Fibroblast of skin of scalp (primary cell): Measurements from ENCODE around the gene CDK6.

Experiments
- DNase-seq: peaks from one replicate; pipeline ENCODE4 v3.0.0-alpha.2; 2013

CDK6 gene

DNA sequence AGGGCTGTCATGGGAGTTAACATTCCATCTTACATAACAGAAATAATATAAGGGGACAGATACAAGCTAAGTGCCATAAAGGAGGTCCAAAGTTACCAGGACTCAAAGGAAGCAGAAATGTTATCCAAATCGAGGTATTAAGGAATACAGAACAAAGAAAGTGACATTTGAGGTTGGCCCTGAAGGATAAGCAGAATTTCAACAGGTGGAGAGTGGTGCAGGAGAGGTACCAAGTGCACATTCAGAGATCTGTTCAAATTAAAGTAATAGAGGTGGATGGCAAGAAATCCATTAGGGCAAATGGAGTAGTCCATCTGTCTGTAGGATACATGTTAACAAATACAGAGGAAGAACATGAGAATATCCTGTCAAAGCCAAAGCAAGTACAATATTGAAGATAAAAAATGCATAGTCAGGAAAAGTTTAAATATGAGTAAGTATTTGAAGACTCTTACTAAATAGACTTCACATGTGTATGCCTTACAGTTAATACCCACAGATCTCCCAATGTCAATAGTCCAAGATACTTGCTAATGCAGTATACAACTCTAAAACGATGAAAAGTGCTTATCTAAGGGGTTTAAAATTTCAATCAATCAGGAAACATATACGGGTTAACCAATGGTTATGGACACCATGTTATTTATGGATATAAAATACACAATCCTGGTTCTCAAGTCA lies 10.0 kb downstream of the CDK6 start:
- DNase-seq, result no peak

DNA sequence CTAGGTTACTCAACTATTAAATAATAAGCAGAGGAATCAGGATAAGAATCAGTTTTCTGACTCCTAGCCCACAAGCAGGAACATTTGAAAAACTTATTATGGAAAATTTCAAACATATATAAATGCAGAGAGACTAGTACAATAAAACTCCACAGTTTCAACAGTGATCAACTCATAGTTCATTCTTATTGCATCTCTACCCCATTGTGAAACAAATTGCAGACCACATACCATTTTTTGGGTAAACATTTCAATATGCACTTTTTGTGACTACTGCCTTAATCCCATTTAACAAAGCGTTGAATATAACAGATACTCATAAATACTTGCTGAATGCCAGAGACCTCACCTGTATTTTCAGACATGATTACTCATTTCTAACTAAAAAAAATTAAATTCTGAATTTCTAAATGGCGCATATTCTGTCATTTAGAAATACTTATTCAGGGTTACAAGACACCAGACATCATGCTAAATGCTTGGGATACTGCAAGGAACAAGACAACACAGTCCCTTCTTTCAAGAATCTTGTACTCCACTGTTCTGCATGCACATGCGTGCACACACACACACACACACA lies 11.4 kb downstream of the CDK6 start:
- no peak for DNase-seq

DNA sequence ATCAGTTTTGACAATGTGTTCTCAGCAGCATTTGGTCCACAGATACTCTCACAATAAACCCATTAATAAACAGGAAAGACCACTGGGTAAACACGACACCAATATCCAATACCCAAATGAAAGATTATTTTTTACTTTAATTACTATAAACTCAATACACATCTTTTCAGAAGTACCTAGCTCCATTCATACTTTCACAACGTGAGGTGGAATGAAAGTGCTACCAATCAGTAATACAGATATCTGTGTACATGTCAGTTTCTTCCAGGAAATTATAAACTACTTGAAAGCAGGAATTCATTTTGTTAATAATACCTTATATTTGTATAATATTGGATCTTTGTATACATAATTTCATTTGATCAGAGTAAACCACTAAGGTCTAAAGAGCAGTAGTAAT lies 11.9 kb downstream of the CDK6 start:
- no peak for DNase-seq

DNA sequence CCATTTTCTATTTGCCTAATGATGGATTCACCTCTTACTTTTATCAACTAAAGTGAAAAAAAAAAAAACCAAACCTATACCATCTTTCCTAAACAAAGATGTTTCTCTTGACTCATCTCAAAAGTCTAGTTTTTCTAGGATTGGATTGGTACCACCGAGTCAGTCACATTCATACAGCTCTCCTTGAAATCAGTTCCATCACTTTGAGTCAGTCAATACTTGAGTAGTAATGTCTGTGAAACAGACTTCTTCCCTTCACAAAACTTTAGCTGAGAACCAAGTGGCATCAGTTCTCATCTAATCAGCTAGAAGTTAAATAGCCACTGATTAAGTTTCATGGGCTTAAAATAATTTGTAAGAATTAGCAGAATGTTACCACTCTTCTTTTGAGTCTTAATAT lies 13.3 kb downstream of the CDK6 start:
- DNase-seq, result no peak

DNA sequence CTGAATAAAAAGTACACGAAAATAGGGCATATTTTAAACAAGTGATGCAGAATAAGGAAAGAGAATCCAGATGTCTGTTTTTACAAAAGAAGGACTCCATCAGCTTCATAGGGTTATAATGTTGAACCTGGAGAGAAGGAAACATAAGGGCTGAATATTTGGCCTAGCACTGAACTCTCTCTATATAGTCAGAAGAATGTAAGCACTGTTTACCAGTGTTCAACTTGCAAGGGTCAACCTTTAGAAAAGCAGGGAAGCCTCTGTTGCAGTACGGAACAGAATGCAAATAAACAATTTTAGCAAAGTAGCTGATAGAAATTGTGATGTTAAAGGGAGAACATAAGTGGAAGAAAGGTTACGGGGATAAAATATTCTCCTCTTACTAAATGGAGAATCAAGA lies 16.2 kb downstream of the CDK6 start:
- DNase-seq, result no peak

DNA sequence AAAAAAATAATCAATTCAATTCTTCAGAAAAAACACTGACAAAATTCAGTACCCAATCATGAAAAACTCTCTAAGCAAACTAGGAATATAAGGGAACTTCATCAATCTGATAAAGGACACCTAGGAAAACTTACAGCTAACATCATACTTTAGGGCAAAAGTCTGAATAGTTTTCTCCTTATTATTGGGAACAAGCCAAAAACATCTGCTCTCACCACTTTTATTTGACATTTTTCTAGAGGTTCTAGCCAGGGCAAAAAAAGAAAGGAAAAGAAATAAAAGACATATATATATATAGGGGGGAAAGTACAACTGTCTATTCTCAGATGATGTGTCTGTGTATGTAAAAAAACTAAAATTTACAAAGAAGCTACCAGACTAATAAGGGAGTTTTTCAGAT lies 19.0 kb downstream of the CDK6 start:
- no peak for DNase-seq

DNA sequence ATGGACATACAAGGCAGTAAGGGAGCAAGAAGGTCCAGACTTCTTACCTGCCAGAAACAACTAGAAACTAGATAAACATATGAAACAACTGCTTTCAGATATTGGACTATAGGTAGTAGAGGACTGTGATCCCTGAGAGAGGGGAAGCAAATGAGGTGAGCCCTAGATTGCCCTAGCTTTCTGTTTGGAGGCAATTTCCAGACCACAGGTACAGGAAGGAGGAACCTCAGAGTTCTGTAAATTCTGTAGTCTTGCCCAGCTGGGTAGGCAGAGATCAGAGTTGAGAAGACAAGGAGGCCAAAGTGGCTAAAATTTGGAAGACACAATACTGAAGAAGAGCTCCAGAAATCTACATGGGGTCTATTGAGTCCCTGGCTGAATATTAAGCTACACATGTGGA lies 21.0 kb downstream of the CDK6 start:
- DNase-seq, result no peak

DNA sequence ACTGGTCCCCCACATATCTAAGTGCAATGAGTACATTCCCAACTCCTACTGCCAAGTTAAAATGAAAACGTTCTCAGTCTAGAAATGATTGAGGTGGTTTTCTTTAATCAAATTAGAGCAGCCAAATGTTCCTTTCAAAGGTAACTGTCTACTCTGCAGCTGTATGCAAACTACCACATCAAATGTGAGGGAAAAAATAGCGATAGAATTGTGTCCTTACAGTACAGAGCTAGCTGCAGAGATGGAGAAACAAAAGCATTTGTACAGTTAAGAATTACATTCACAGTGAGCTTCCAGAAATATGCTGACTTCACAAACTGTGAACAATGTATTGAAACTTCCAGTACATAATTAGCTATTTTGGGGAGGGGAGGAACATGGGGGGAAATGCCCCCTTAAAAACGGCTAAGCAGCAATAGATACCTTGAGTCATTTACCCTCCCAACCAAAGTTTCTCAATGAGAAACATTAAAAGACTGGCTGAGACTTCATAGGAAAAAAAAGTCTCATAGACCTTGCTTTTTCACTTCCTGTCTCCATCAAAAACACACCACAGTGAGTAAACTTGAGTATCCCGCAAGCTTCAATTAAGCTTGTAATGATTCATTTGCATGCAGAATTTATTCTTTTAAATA lies 22.9 kb downstream of the CDK6 start:
- DNase-seq, result peak; percentile 15

DNA sequence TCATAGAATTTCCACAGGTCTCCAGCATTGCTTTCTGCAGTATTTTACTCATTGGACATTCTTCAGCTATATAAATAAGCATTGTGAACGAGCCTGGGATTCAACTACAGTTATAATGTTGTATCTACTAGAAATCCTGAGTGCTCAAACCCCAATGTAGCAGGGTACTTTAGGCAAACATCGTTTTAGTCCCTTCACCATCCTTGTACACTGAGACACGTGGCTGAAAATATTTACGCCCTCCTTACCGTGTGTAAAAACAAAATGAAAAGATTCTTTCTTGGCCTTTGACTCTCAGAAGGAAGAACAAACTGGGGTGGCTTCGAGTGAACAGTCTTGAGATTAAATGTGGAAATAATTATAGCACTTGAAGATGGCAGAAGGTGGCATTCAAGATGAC lies 25.2 kb downstream of the CDK6 start:
- DNase-seq, result no peak

DNA sequence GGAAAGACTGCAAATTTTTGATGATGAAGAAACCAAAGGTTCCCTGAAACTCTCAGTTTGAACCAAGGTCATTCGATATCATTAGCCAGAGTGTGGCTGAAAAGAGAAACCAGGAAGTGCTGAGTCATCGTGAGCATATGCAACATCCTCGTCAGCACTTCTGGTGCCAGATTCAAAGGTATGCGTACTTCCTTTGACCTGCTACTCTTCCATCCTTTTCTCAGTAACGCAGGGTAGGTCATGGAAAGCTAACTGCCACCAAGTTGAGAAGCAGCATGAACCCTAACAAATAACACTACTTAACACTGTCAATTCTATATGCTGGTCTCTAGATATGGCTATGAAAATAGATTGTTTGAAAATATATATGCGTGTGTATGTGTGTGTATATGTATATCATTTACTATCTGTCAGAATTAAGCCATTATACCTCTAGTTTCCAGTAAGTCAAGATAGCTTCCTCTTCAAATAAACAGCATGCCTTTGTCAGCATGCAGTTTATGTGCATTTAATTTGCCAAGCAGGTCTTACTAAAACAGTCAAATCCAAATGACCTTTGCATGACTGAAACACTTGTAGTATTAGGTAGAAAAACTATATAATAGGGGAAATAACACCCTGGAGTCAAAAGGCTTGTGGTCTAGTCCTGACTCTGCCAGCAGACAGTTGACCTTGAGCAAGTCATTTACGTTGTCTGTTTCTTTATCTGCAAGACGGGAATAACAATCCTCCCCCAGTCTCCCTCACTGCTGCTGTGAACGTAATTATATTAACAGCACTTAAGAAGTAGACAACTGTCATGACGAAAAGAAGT lies 26.4 kb downstream of the CDK6 start:
- DNase-seq, result peak; percentile 89

DNA sequence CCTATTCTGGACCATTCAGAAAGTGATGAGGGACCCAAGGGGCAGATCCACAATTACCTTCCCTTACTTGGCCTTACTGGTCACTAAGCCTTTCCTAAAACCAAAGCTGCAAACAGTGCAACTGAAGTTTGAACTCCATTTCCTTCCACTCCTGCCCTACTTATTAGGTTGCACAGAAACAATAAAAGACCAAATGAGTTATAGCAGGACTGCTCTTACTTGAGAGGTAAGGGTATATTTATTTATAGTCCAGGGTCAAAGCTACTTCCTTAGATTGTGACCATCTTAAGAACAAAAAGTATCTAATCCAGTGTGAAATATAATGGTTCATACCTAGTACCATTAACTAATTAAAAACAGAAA lies 27.0 kb downstream of the CDK6 start:
- DNase-seq, result no peak

DNA sequence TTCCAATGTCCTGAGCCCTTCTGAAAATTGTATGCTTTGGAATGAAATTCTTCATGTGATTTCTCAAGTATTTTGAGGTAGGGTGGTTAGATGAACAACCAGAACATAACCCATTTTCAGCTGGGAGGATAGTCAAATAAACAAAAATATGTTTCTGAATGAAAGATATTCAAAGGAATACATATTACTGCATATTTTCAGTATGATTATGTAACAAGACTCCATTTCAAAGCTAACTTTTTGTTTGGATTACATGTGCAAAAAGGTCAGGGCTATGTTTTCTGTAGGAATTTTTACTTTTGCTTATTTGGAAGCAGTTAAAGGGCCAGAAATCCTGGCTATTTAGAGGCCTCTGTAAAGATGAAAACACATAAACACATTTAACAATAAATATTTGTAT lies 27.7 kb downstream of the CDK6 start:
- DNase-seq, result peak; percentile 12

DNA sequence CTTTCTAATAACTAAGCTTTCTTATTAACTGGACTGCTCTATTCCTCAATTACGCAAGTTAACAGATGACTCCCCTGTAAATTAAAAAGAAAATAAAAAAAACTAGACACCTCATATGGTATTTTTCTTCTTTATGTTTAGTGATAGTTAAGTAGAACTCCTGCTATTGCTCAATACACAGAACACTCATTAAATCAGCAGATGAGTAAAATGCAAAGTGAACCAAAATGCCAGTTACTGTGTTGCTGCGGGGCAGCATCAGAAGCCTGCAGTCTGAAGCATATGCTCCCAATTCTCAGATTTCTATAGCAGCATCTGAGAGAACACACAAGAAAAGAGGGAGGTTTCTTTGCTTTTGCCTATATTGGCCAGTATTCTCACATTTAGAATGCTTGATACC lies 28.4 kb downstream of the CDK6 start:
- no peak for DNase-seq

DNA sequence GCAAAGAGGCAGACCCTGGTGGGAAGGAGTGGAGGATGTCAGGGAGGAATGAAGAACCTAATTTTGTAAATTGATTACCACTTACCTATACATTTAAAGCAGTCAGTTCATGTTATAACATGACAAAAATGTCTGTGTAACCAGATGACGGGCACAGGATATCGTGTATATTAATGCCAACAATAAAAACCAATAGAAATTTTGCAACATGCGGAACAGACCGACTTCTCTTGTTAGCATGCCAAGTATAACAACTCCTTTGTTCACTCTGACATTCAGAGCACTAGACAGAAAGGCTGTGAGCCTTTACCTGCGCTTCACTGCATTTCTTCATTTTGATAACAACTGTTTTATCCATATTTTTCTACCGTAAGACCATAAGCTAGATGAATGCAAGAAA lies 29.9 kb downstream of the CDK6 start:
- no peak for DNase-seq

DNA sequence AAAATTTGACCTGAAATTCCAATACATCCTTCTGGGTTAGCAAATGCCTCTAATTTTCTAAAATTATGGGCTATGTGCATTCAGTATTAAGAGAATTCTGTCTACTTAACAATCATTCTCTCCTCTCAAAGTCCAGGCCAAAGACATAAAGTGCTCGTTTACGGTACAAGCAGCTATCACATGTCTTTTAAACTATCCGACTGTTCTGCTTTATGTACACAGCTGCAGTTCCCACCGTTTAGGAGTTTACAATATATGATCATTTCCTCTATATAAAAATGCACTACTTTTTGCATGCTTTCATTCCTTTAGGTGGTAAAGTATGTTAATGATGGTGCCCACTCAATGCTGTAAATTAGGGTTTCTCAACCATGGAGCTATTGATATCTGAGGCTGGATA lies 34.0 kb downstream of the CDK6 start:
- no peak for DNase-seq

DNA sequence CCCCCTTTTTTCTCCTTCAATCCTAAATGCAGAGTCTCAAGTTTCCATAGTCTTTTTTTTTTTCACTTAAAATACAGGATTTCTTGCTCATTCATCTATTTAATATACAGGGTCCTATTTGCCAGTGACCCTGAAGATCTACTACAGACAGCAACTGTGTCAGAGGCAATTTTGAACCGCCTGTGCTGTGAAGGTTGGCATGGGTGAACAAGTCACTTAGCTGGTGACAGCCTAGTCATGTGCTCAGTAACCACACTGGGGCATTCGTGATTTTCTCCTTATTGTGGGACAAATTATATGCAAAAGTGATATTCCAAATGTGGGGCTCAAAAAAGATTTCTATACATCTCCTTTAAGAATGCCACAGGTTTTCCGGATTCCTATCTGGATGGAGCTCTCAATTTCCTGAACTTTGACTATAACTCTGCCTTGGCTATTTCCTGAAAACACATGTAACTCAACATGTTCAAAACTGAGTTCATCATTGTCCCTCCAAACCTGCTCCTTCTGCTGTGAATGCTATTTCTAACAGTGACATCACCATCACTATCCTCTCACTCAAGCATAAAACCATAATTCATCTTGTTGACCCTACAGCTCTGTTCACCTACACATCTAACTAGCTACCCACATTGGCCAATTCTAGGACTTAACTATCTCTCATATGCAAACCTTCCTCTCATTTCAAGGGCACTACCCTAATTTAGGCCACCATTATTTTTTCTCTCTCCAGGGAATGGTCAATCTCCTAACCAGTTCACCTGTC lies 36.7 kb downstream of the CDK6 start:
- no peak for DNase-seq

DNA sequence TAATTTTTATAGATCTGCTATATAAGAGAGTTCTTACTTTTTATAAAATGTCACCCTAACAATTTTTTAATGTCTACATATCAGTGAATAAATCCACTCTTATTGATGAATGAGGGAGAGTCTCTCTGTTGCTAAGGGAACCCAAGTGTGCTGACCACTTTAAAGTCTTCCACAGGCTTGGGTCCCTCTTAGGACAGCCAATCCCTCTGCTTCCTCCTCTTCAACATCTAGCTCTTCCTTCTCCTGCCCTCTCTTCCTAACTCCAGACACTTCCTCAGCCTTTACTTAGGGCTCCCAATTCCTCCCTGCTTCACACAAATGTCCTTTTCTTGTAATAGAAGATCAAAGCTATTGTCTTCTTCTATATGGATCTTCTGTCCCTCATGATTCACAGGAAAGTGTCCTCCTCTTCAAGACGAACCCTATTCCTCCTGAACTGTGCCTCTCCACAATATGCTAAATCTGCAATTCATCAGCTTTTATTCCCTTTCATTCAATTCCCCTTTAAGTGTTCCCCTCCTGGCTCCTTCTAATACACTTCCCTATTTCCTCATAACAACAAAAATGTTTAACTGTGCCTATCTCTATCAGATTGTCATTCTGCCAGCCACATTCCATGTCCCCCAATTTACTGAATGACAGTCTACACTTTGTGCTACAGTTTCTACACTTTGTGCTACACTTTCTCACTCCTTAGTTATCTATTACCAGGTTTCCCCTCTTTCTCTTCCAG lies 37.7 kb downstream of the CDK6 start:
- no peak for DNase-seq

DNA sequence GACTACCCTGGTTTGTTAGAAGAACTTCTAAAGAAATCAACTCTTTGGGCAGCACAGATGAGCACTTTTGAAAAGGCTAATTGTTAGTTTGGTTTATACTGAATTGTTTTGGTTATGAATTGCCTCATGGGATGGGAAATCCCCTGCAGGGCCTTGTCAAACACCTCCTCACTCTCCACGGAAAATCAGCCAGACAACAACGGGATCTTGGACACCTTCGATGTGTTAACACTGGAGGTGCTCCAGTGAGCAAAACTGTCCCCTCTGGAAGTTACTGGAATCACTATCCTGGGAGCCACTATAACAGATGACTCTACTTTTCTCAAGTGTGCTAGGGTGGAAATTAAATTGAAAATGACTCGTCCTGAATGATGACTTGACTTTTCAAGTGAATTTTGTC lies 38.7 kb downstream of the CDK6 start:
- DNase-seq, result peak; percentile 32

DNA sequence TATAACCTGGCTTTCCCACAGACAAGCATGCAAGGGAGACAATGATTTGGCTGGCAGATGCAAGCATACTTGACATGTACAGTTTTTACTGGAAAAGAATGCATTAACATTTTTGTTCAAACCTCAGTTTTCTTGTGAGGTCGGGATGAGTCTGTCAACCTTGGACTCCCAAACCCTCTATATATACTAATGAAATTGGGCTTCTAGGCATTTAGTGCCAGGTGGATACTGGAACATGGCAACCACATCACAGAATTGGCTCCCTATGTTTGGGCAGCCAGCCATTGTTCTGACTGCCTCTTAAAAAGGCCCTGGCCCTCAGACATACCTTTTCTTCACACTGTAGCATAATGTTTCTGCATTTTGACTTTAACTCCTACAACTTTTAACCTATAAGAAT lies 39.1 kb downstream of the CDK6 start:
- DNase-seq, result peak; percentile 61

DNA sequence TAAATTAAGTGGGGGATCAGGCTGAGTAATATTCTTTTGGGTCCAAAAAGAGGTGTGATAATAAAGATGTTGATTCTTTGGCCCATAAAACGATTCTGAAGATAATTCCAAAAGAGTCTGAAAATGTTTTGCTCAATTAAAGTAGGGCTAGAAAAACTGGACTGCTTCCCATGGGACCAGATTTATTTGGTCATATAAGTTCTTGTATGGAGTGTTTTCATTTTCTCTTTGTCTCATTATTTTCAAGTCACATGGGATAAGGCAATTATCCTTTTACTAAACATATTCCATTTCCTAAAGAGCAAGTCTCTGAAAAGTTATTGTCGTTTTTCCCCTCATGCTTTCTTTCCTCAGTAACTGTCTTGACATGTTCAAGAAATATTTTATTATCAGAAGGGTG lies 41.5 kb downstream of the CDK6 start:
- peak; percentile 33 for DNase-seq

DNA sequence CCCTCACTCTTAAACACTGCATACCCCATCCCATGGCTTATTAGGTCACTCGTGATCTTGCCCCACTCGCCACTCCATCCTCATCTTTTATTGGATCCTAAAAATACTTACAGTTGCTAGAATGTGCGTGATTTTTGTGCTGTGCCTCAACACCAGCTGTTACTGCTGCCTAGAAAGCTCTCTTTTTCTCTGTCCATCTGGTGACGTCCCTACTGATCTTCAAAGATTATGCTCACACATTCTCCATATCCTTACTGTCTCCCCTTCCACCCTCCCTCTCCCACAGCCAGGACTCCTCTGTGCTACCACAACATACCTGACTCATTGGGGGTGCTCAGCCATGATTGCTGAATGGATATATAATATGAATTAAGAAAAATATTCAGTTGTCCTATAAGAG lies 42.0 kb downstream of the CDK6 start:
- DNase-seq, result peak; percentile 14

DNA sequence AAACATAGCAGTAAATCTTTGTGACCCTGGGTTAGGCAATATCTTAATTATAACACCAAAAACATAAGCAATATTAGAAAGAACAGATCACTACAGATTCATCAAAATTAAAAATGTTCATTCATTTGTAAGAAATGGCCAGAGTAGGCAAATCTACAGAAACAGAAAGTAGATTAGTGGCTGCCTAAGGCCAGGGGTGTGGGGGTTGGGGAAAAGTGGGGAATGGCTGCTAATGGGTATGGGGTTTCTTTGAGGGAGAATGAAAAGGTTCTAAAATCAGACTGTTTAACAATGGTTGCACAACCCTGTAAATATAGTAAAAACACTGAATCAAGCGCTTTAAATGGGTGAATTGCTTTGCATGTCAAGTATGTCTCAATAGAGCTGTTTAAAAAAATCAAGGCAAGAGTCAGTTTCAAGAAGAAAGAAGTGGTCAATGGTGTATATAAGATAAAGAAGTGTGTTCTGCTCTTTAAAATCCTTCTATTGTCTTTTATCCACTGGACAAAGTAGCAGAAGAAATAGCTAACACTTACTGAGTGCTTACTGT lies 42.6 kb downstream of the CDK6 start:
- DNase-seq, result no peak
